Calu3 (cell line): Measurements from ENCODE around the gene FAM78B. TPM values are rescaled to one million over a fixed set of nuclear protein-coding genes. Genes with fewer than 3 reads are reported as not detected.
A peak's percentile ranks its signal among the peaks of the same experiment; 100 is the strongest.

Experiments
- BruUV-seq: library from RNA; stranded (reverse); fragments of 400-500 nt; replicated peaks from 2 replicates; lab custom pipeline; 2021; lab: Mats Ljungman, UMichigan
- CTCF ChIA-PET: fragments of 300-600 bp; sonication (Branson Sonifier 250); formaldehyde crosslinking; loops from one replicate; lab custom pipeline; 2022; ENCODE audit warnings: antibody characterized with exemption; lab: Charles Lee
- DNase-seq: peaks from one replicate; pipeline ENCODE4 v3.0.0; 2022
- H3K27ac Mint-ChIP-seq: one replicate; pipeline ENCODE4 v1.8.0; 2022; ENCODE audit warnings: mixed read lengths; ENCODE audit not compliant: unreplicated experiment
- H3K27me3 Mint-ChIP-seq: one replicate; pipeline ENCODE4 v1.8.0; 2022; ENCODE audit warnings: mixed read lengths; ENCODE audit not compliant: unreplicated experiment
- H3K36me3 Mint-ChIP-seq: one replicate; pipeline ENCODE4 v1.8.0; 2022; ENCODE audit warnings: mild to moderate bottlenecking, moderate library complexity, mixed read lengths; ENCODE audit not compliant: insufficient read depth, unreplicated experiment
- H3K4me1 Mint-ChIP-seq: one replicate; pipeline ENCODE4 v1.8.0; 2022; ENCODE audit warnings: mild to moderate bottlenecking, low read depth, mixed read lengths; ENCODE audit not compliant: unreplicated experiment
- H3K4me3 Mint-ChIP-seq: one replicate; pipeline ENCODE4 v1.8.0; 2022; ENCODE audit warnings: mild to moderate bottlenecking, low read depth, moderate library complexity, mixed read lengths; ENCODE audit not compliant: unreplicated experiment
- H3K9me3 Mint-ChIP-seq: one replicate; pipeline ENCODE4 v1.8.0; 2022; ENCODE audit warnings: low read depth, mixed read lengths; ENCODE audit not compliant: unreplicated experiment
- CTCF ChIP-seq: fragments of 200-600 bp; IDR thresholded peaks from one replicate; pipeline ENCODE4 v1.8.0; 2022; ENCODE audit warnings: antibody characterized with exemption; ENCODE audit not compliant: unreplicated experiment
- intact Hi-C: fragments of 100-400 bp; cut with micrococcal nuclease; formaldehyde crosslinking; loops from one replicate; pipeline ENCODE4 v1.10.0; 2022; ENCODE audit not compliant: unreplicated experiment
- total RNA-seq: library from RNA; stranded (reverse); gene quantifications from 2 replicates; pipeline ENCODE4 v1.2.3, GENCODE V29; 2022

FAM78B gene
- total RNA-seq, 1 experiment from 2014 or later, result 4.9 TPM

DNA sequence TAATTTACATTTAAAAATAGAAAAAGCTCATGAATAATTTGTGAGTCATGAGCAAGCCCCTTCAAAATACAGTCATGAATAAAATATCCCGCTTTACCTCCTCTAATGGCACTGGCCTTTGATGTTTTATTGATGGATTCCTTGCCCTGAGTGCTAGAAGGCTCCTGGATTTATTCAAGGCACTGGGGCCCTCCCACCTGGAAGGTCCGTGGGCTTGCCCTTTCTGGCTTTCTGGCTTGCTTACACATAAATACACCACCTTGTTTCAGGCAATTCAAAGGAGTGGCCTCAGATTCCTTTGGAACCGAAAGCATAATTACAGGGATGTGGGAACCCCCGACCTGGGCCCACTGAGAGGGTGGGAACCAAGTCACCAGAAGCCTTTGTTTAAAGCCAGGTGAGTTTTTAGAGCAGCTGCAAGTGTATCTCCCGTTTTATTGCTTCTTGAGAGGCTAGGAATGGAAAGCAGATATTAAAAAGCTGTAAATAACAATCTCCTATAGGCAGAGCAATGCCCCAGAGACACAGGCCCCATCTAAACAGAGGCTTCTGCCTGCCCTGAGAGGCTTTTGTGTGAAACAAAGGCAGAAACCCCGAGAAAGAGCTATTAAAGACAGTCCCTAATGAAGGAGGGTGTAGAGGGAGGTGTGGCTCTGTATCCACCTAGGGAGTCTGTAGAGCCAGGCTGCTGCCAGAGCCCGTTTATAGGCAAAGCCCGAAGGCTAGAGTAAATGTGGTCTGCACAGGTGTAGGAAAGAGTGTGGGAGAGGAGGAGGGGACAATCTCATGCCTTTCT lies 126.4 kb downstream of the FAM78B start:
- intact Hi-C loops, result no loop called here
- CTCF ChIA-PET, result no interaction called here
- Mint-ChIP-seq H3K36me3 (no peaks in the 10 kb centered on the region), H3K4me1 (no peaks in the 10 kb centered on the region), H3K27me3 (peaks cover 81% of the 10 kb centered on the region), H3K27ac (no peak overlapping the region), H3K4me3 (no peak overlapping the region), H3K9me3 (no peaks in the 10 kb centered on the region)
- TF ChIP-seq CTCF, result no peak
- no TSS peak for BruUV-seq
- DNase-seq, result no peak

GRCh38 chr1:166039436-166040201 lies 127.2 kb downstream of the FAM78B start:
- no TSS peak for BruUV-seq
- no peak for DNase-seq
- H3K27ac Mint-ChIP-seq, result no peak overlapping the region
- CTCF ChIA-PET, result no interaction called here
- H3K9me3 Mint-ChIP-seq, result no peaks in the 10 kb centered on the region
- no peaks in the 10 kb centered on the region for H3K4me1 Mint-ChIP-seq
- intact Hi-C loops, result no loop called here
- no peak for TF ChIP-seq CTCF
- no peak overlapping the region for H3K4me3 Mint-ChIP-seq
- peaks cover 81% of the 10 kb centered on the region for H3K27me3 Mint-ChIP-seq
- no peaks in the 10 kb centered on the region for H3K36me3 Mint-ChIP-seq

DNA sequence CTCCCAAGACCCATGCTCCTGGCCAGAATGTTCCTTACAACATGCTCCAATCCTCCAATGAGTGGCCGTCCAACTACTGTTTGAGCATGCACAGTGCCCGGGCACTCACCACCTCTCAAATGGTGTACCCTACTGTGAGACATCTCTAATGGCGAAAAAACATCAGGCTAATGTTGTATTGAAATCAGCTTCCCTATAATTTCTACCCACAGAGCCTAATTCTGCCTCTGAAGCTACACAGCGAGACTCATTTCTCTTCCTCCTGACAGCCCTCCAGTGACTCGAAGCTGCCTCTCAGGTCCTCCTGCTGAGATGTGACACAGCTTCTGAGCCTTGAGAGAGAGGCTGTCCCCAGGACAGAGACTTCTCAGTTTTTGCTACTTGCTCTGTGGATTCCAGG lies 130.7 kb downstream of the FAM78B start:
- intact Hi-C loops, result no loop called here
- Mint-ChIP-seq H3K36me3 (no peaks in the 10 kb centered on the region), H3K27me3 (peaks cover 63% of the 10 kb centered on the region), H3K4me1 (no peaks in the 10 kb centered on the region), H3K4me3 (no peak overlapping the region), H3K9me3 (no peaks in the 10 kb centered on the region), H3K27ac (no peak overlapping the region)
- no TSS peak for BruUV-seq
- CTCF ChIA-PET, result no interaction called here
- DNase-seq, result no peak
- TF ChIP-seq CTCF, result no peak

DNA sequence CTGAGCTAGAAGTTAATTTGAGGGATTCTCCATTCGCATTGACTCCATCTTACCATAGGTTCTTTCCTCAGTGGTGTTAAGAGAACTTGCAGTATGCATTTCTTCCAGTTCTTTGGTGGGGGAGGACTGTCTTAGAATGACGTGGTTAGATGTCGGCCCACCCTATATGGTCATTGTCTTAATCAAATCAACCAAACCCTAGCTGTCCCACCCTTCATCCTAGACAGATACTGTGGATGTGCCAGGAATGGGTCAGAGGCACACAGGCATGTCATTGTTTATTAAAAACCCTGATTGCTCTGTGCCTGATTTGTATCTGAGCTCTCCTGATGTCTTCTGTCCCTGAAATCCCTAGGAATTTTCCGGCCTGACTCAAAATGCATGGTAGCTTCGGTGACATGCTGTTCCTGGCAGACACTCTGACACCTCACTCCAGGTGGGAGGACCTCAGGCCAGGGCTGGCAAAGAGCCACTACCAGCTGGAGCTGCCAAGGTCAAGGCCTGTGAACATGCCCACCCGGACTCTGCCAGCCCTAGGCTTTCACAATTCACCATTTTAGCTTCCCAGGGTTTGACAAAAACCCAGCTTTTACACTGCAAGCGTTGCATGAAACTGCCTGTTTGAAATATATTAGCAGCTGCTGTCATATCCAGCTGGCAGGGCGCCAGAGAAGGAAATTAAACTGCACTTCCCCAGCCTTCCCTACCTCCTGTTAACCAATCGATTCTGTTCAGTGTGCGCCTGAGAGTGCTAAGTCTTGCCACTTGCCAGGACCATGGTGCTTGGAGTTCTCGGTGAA lies 134.0 kb downstream of the FAM78B start:
- H3K4me3 Mint-ChIP-seq, result no peak overlapping the region
- no peaks in the 10 kb centered on the region for H3K9me3 Mint-ChIP-seq
- H3K36me3 Mint-ChIP-seq, result no peaks in the 10 kb centered on the region
- intact Hi-C loops, result no loop called here
- H3K27me3 Mint-ChIP-seq, result peaks cover 76% of the 10 kb centered on the region
- BruUV-seq, result no TSS peak
- no peaks in the 10 kb centered on the region for H3K4me1 Mint-ChIP-seq
- CTCF ChIA-PET, result no interaction called here
- no peak overlapping the region for H3K27ac Mint-ChIP-seq
- peak; percentile 9 for DNase-seq
- no peak for TF ChIP-seq CTCF
